Endothelial cell of umbilical vein (primary cell): Measurements from ENCODE around the gene IGFBP4. TPM values are rescaled to one million over a fixed set of nuclear protein-coding genes. Genes with fewer than 3 reads are reported as not detected.

Source experiments
- BruUV-seq: library from RNA; stranded (reverse); fragments of 400-500 nt; replicated peaks from 2 replicates; lab custom pipeline; 2021; lab: Mats Ljungman, UMichigan
- CTCF ChIA-PET: fragments of 300-600, 350-600 bp; sonication (Branson Sonifier 250); formaldehyde crosslinking; loops from one replicate; lab custom pipeline; 2021; ENCODE audit warnings: antibody characterized with exemption, inconsistent platforms; lab: Charles Lee
- POLR2A ChIA-PET: fragments of 300-600, 350-600 bp; sonication (Branson Sonifier 250); formaldehyde crosslinking; loops from one replicate; lab custom pipeline; 2021; ENCODE audit warnings: antibody characterized with exemption, inconsistent platforms; lab: Charles Lee
- DNase-seq: peaks from one replicate; pipeline ENCODE4 v3.0.0-alpha.2; 2011; ENCODE audit warnings: low read depth, low spot score
- FAIRE-seq: peaks from 2 replicates; lab custom pipeline; 2011; peaks lifted over from hg19 to GRCh38; lab: Jason Lieb, UNC
- H2AFZ ChIP-seq: 2 replicates; pipeline ENCODE4 v1.6.0; 2012; ENCODE audit warnings: low read depth, low read length, control low read depth, inconsistent platforms
- H3K27ac ChIP-seq: 2 replicates; pipeline ENCODE4 v1.5.1; 2011; ENCODE audit warnings: low read depth, mild to moderate bottlenecking, control low read depth, low read length, moderate library complexity; ENCODE audit not compliant: insufficient read depth
- H3K27me3 ChIP-seq, 2 experiments: 2 replicates each; pipeline versions ENCODE4 v1.6.0 to v1.6.1; 2011; ENCODE audit warnings: low read length in 2 of 2, mixed read lengths in 1 of 2; ENCODE audit not compliant: control insufficient read depth in 2 of 2, insufficient read depth in 2 of 2
- H3K36me3 ChIP-seq, 2 experiments: 2 replicates in 1 of 2; 3 replicates in 1 of 2; pipeline ENCODE4 v1.5.1; 2011; ENCODE audit warnings: low read length in 2 of 2, mild to moderate bottlenecking in 1 of 2, moderate library complexity in 1 of 2; ENCODE audit not compliant: control insufficient read depth in 2 of 2, insufficient read depth in 2 of 2; ENCODE audit errors: extremely low read depth in 1 of 2
- H3K4me1 ChIP-seq: 3 replicates; pipeline ENCODE4 v1.5.1; 2011; ENCODE audit warnings: mild to moderate bottlenecking, low read length; ENCODE audit not compliant: control insufficient read depth, insufficient read depth; ENCODE audit errors: extremely low read depth
- H3K4me2 ChIP-seq: 2 replicates; pipeline ENCODE4 v1.6.1; 2011; ENCODE audit warnings: low read length, control low read depth, mixed read lengths; ENCODE audit not compliant: insufficient read depth
- H3K4me3 ChIP-seq, 3 experiments: fragments of 200-600 bp in 1 of 3; sonication (generic), shearing (Covaris generic) in 1 of 3; replicated peaks in 1 of 3; 2 replicates each; pipeline ENCODE4 v1.5.1; 2011 to 2016; ENCODE audit warnings: control low read depth in 3 of 3, low read length in 3 of 3, mild to moderate bottlenecking in 2 of 3, inconsistent platforms in 1 of 3, low read depth in 1 of 3, moderate library complexity in 1 of 3; ENCODE audit not compliant: insufficient read depth in 1 of 3
- H3K79me2 ChIP-seq: 2 replicates; pipeline ENCODE4 v1.6.0; 2012; ENCODE audit warnings: low read length, inconsistent platforms; ENCODE audit not compliant: control insufficient read depth, insufficient read depth
- H3K9ac ChIP-seq: replicated peaks from 2 replicates; pipeline ENCODE3; 2011; ENCODE audit warnings: low read length, control low read depth; ENCODE audit not compliant: insufficient read depth; ENCODE audit errors: extremely low read depth
- H3K9me1 ChIP-seq: replicated peaks from 3 replicates; pipeline ENCODE4 v1.6.0; 2011; ENCODE audit warnings: mild to moderate bottlenecking, low read length; ENCODE audit not compliant: control insufficient read depth, insufficient read depth; ENCODE audit errors: extremely low read depth
- H3K9me3 ChIP-seq: replicated peaks from 2 replicates; pipeline ENCODE4 v1.5.1; 2012; ENCODE audit warnings: low read length, inconsistent platforms; ENCODE audit not compliant: control insufficient read depth, insufficient read depth
- H4K20me1 ChIP-seq: replicated peaks from 2 replicates; pipeline ENCODE3; 2011; ENCODE audit warnings: mild to moderate bottlenecking, low read length; ENCODE audit not compliant: control insufficient read depth, insufficient read depth; ENCODE audit errors: extremely low read depth
- CTCF ChIP-seq, 2 donors: IDR thresholded peaks; 1 replicate in 1 of 2; 2 replicates in 1 of 2; pipeline ENCODE4 v1.5.1; 2011; ENCODE audit warnings: low read length in 2 of 2, mild to moderate bottlenecking in 2 of 2, moderate library complexity in 2 of 2, control low read depth in 1 of 2, inconsistent platforms in 1 of 2, low read depth in 1 of 2; ENCODE audit not compliant: insufficient read depth in 1 of 2; ENCODE audit errors: extremely low read depth in 1 of 2
- EZH2 ChIP-seq: IDR thresholded peaks from 2 replicates; pipeline ENCODE4 v1.6.1; 2012; ENCODE audit warnings: borderline replicate concordance, low read depth, mild to moderate bottlenecking, moderate library complexity, low read length, inconsistent platforms; ENCODE audit not compliant: severe bottlenecking
- FOS ChIP-seq: IDR thresholded peaks from 2 replicates; pipeline ENCODE4 v1.6.1; 2011; ENCODE audit warnings: mild to moderate bottlenecking, low read length, moderate library complexity, borderline replicate concordance; ENCODE audit not compliant: insufficient read depth
- GATA2 ChIP-seq: IDR thresholded peaks from 2 replicates; pipeline ENCODE4 v1.7.0; 2011; ENCODE audit warnings: low read depth, mild to moderate bottlenecking, moderate library complexity, mixed read lengths, low read length; ENCODE audit not compliant: insufficient read length, insufficient read depth
- JUN ChIP-seq: IDR thresholded peaks from 2 replicates; pipeline ENCODE4 v1.6.1; 2011; ENCODE audit warnings: borderline replicate concordance, low read depth; ENCODE audit not compliant: insufficient read length, insufficient read depth
- MAX ChIP-seq: IDR thresholded peaks from 2 replicates; pipeline ENCODE4 v1.6.1; 2011; ENCODE audit not compliant: insufficient read depth, insufficient read length
- MYC ChIP-seq: IDR thresholded peaks from one replicate; pipeline ENCODE4 v1.6.1; 2011; ENCODE audit warnings: mild to moderate bottlenecking, low read depth, low read length
- POLR2A ChIP-seq: IDR thresholded peaks from 2 replicates; pipeline ENCODE4 v1.6.1; 2012; ENCODE audit warnings: low read depth, mild to moderate bottlenecking, control low read depth, low read length
- POLR2AphosphoS5 ChIP-seq: IDR thresholded peaks from 2 replicates; pipeline ENCODE4 v1.6.1; 2012; ENCODE audit warnings: low read depth, mild to moderate bottlenecking, control low read depth, low read length, moderate library complexity; ENCODE audit not compliant: insufficient read depth
- dilution Hi-C: fragments of 300-500 bp; cut with MboI; formaldehyde crosslinking; loops from one replicate; pipeline ENCODE4 v1.15.0; 2019; ENCODE audit warnings: low sequenced_read_pairs; ENCODE audit not compliant: extremely low pct_ligation_motif_present
- intact Hi-C: fragments of 100-400 bp; cut with micrococcal nuclease; formaldehyde crosslinking; loops from one replicate; pipeline ENCODE4 v1.10.0; 2022
- polyA plus RNA-seq, 4 experiments: library from polyadenylated mRNA; depleted of rRNA in 3 of 4; stranded (reverse) in 3 of 4; unstranded in 1 of 4; fragments of >200 nt; gene quantifications; 2 replicates each; pipeline versions ENCODE4 v1.2.1 to v1.2.3, GENCODE V29; 2011 to 2012; ENCODE audit warnings: missing spikeins in 1 of 4
- total RNA-seq: library from RNA; stranded (reverse); gene quantifications from 2 replicates; pipeline ENCODE4 v1.2.3, GENCODE V29; 2021

Gene IGFBP4
- total and polyA plus RNA-seq, 2 donors (not counting 3 experiments of a cell fraction or from before 2014, with no cell fraction given), result 377 to 618 TPM

- peaks cover 7 to 13% of the 10 kb centered on the region in 2 experiments for H3K36me3 ChIP-seq
- no peaks in the 10 kb centered on the region for H3K9me1 ChIP-seq
- peaks cover 3% of the 10 kb centered on the region for H4K20me1 ChIP-seq
- no peak for FAIRE-seq
- no peak overlapping the region for H2AFZ ChIP-seq
- dilution Hi-C loops (no loop called here), intact Hi-C loops (no loop called here)
- H3K4me3 ChIP-seq, result peak overlapping the region in 2 of 3 experiments; percentile 5 to 7
- H3K27me3 ChIP-seq, result no peaks in the 10 kb centered on the region
- no peak overlapping the region for H3K9ac ChIP-seq
- H3K4me2 ChIP-seq, result peak overlapping the region; percentile 49
- H3K9me3 ChIP-seq, result no peaks in the 10 kb centered on the region
- H3K27ac ChIP-seq, result peak overlapping the region; percentile 38
- ChIA-PET CTCF (interaction anchor here (1.0 to 6.8 kb wide), 12 partner anchors 8 to 112 kb away, joined by 3 to 48 read pairs (median 6); partner anchors contain the start of gene TOP2A), POLR2A (interaction anchor here (1.0 kb wide), 1 partner anchor 28 kb away, joined by 7 read pairs; no protein-coding TSS in a partner anchor)
- H3K79me2 ChIP-seq, result peaks cover 82% of the 10 kb centered on the region
- BruUV-seq, result no TSS peak
- no peak for DNase-seq
- H3K4me1 ChIP-seq, result peaks cover 55% of the 10 kb centered on the region
- TF ChIP-seq POLR2A (no peak), JUN (no peak), MYC (no peak), MAX (no peak), GATA2 (no peak), CTCF (IDR thresholded peaks at IDR 0.05; ENCODE audit: extremely low read depth in 1 of 2, insufficient read depth in 1 of 2, low read depth in 1 of 2, low read length in 2 of 2) (no peak), POLR2AphosphoS5 (no peak), EZH2 (no peak), FOS (no peak)
Measured at GRCh38 chr17:40447806-40448205, 4.6 kb downstream of the IGFBP4 start.
